GM12892 (cell line): ENCODE data around the gene TCF7.

Experiments
- POLR2A ChIP-seq: IDR thresholded peaks from 2 replicates; pipeline ENCODE4 v1.6.1; 2011; ENCODE audit warnings: low read depth, low read length, control low read depth
- POLR2AphosphoS5 ChIP-seq: IDR thresholded peaks from 2 replicates; pipeline ENCODE4 v1.6.1; 2011; ENCODE audit warnings: low read depth, low read length, control low read depth
- TAF1 ChIP-seq: IDR thresholded peaks from 2 replicates; pipeline ENCODE4 v1.6.1; 2011; ENCODE audit warnings: low read depth, mild to moderate bottlenecking, control low read depth, low read length, borderline replicate concordance

GRCh38 chr5:134153241-134153640 is 38.8 kb downstream of the TCF7 start:
- no peak for TF ChIP-seq POLR2AphosphoS5
- 0 out of 2 replicates have a peak, but pooled peaks have one; percentile 14 for TF ChIP-seq POLR2A
- no peak for TF ChIP-seq TAF1
